K562 (cell line): Measurements from ENCODE around the gene MT1E. TPM values are rescaled to one million over a fixed set of nuclear protein-coding genes. Genes with fewer than 3 reads are reported as not detected.

Experiments
- CTBP1 ChIP-seq: fragments of 450-650 bp; IDR thresholded peaks from 2 replicates; pipeline ENCODE4 v1.6.1; 2016; ENCODE audit warnings: borderline replicate concordance
- DNMT1 ChIP-seq: fragments of 450-650 bp; IDR thresholded peaks from 2 replicates; pipeline ENCODE4 v1.6.1; 2016; ENCODE audit warnings: antibody characterized with exemption, mild to moderate bottlenecking
- FOXO4 ChIP-seq: fragments of 450-650 bp; formaldehyde crosslinking; IDR thresholded peaks from 2 replicates; pipeline ENCODE4 v1.4.0; 2020; ENCODE audit warnings: mild to moderate bottlenecking, moderate library complexity
- IRF2 ChIP-seq: sonication (generic); formaldehyde crosslinking; IDR thresholded peaks from 2 replicates; pipeline ENCODE4 v1.8.1; 2022; ENCODE audit warnings: mild to moderate bottlenecking, missing genetic modification reagents
- MGA ChIP-seq: fragments of 450-650 bp; IDR thresholded peaks from 2 replicates; pipeline ENCODE4 v1.6.1; 2016; ENCODE audit warnings: mild to moderate bottlenecking, moderate library complexity
- polyA plus RNA-seq, 8 experiments: library from polyadenylated mRNA; depleted of rRNA in 4 of 8; stranded (reverse) in 5 of 8; unstranded in 3 of 8; fragments of >200 nt; fragmentation: Nextera tagmentation in 2 of 8; fragmentation: Illumina TruSeq in 1 of 8; extraction: Ambion mirVana in 2 of 8; extraction: Trizol in 1 of 8; gene quantifications; 2 replicates each; pipeline versions ENCODE4 v1.2.1 to v1.2.3, GENCODE V29; 2011 to 2014; ENCODE audit warnings: inconsistent platforms in 1 of 8, missing spikeins in 1 of 8
- total RNA-seq, 7 experiments: library from RNA; depleted of rRNA in 6 of 7; stranded (reverse); fragments of >200 nt in 6 of 7; fragmentation: Illumina TruSeq in 2 of 7; extraction: Trizol in 2 of 7; gene quantifications; 2 replicates each; pipeline versions ENCODE4 v1.2.1 to v1.2.3, GENCODE V29; 2011 to 2021; ENCODE audit warnings: low replicate concordance in 1 of 7

The MT1E gene
- total and polyA plus RNA-seq, 9 of the 15 experiments (the other 6 are each of a cell fraction or from before 2014, with no cell fraction given), result 0.29 to 0.81 (median 0.46) TPM; not detected in 3

- no peak for TF ChIP-seq MGA
- no peak for TF ChIP-seq CTBP1
- no peak for TF ChIP-seq DNMT1
- TF ChIP-seq IRF2 (CRISPR knock-in tag), result no peak
- TF ChIP-seq FOXO4 (CRISPR knock-in tag), result no peak
These were observed 11.9 kb upstream of the MT1E start (continued) for GRCh38 chr16:56613706-56614105.
